WTC11 (cell line): ENCODE data around the gene DRD2. TPM values are rescaled to one million over a fixed set of nuclear protein-coding genes. Genes with fewer than 3 reads are reported as not detected.

Experiments
- ATAC-seq: fragments of 200-7000 bp; cut with Tn5 transposase; 2 replicates; pipeline ENCODE4 v1.10.0; 2021; ENCODE audit warnings: mild to moderate bottlenecking, moderate library complexity
- CTCF ChIA-PET: fragments of 300-600 bp; sonication (Branson Sonifier 250); formaldehyde crosslinking; loops from one replicate; lab custom pipeline; 2021; ENCODE audit warnings: antibody characterized with exemption; lab: Charles Lee
- POLR2A ChIA-PET: fragments of 350-600 bp; sonication (Branson Sonifier 250); formaldehyde crosslinking; loops from one replicate; lab custom pipeline; 2021; ENCODE audit warnings: antibody characterized with exemption; lab: Charles Lee
- DNase-seq: peaks from one replicate; pipeline ENCODE4 v3.0.0; 2021; ENCODE audit warnings: low spot score
- H3K27ac Mint-ChIP-seq: 2 replicates; pipeline ENCODE4 v1.8.0; 2021; ENCODE audit warnings: mixed read lengths
- H3K27me3 Mint-ChIP-seq: 2 replicates; pipeline ENCODE4 v1.8.0; 2021; ENCODE audit warnings: low read depth, mild to moderate bottlenecking, moderate library complexity, mixed read lengths
- H3K36me3 Mint-ChIP-seq: 2 replicates; pipeline ENCODE4 v1.8.0; 2021; ENCODE audit warnings: mixed read lengths
- H3K4me1 Mint-ChIP-seq: 2 replicates; pipeline ENCODE4 v1.8.0; 2022; ENCODE audit warnings: mixed read lengths
- H3K4me3 Mint-ChIP-seq: 2 replicates; pipeline ENCODE4 v1.8.0; 2021; ENCODE audit warnings: mild to moderate bottlenecking, moderate library complexity, mixed read lengths
- H3K9me3 Mint-ChIP-seq: 2 replicates; pipeline ENCODE4 v1.8.0; 2021; ENCODE audit warnings: mixed read lengths
- CBFB ChIP-seq: sonication (generic); formaldehyde crosslinking; IDR thresholded peaks from 2 replicates; pipeline ENCODE4 v1.8.1; 2022; ENCODE audit warnings: mild to moderate bottlenecking, low read depth, missing genetic modification reagents
- E2F1 ChIP-seq: sonication (generic); formaldehyde crosslinking; IDR thresholded peaks from 2 replicates; pipeline ENCODE4 v1.8.0; 2022; ENCODE audit warnings: mild to moderate bottlenecking, missing genetic modification reagents
- ESRRA ChIP-seq: sonication (generic); formaldehyde crosslinking; IDR thresholded peaks from 2 replicates; pipeline ENCODE4 v1.8.1; 2022; ENCODE audit warnings: mild to moderate bottlenecking, missing genetic modification reagents, borderline replicate concordance
- FOXJ3 ChIP-seq: sonication (generic); formaldehyde crosslinking; IDR thresholded peaks from 2 replicates; pipeline ENCODE4 v1.9.0; 2021; ENCODE audit warnings: missing genetic modification reagents, mild to moderate bottlenecking, borderline replicate concordance
- FOXK1 ChIP-seq: sonication (generic); formaldehyde crosslinking; IDR thresholded peaks from 2 replicates; pipeline ENCODE4 v1.8.0; 2022; ENCODE audit warnings: mild to moderate bottlenecking, moderate library complexity, missing genetic modification reagents
- FOXP4 ChIP-seq: sonication (generic); formaldehyde crosslinking; IDR thresholded peaks from 2 replicates; pipeline ENCODE4 v1.8.0; 2022; ENCODE audit warnings: mild to moderate bottlenecking, missing genetic modification reagents
- GABPB1 ChIP-seq: sonication (generic); formaldehyde crosslinking; IDR thresholded peaks from 2 replicates; pipeline ENCODE4 v1.8.1; 2023; ENCODE audit warnings: mild to moderate bottlenecking, missing genetic modification reagents
- KAT7 ChIP-seq: sonication (generic); formaldehyde crosslinking; IDR thresholded peaks from 2 replicates; pipeline ENCODE4 v1.8.1; 2023; ENCODE audit warnings: missing genetic modification reagents, mild to moderate bottlenecking, borderline replicate concordance
- MLX ChIP-seq: sonication (generic); formaldehyde crosslinking; IDR thresholded peaks from 2 replicates; pipeline ENCODE4 v1.8.1; 2023; ENCODE audit warnings: mild to moderate bottlenecking, missing genetic modification reagents, moderate library complexity
- MXD4 ChIP-seq: fragments of 250-450 bp; sonication (Bioruptor Pico); IDR thresholded peaks from 2 replicates; pipeline ENCODE4 v1.8.0; 2021; ENCODE audit warnings: mild to moderate bottlenecking, moderate library complexity, borderline replicate concordance
- MYBL2 ChIP-seq: sonication (generic); formaldehyde crosslinking; IDR thresholded peaks from 2 replicates; pipeline ENCODE4 v1.8.1; 2023; ENCODE audit warnings: mild to moderate bottlenecking, moderate library complexity, missing genetic modification reagents
- NFE2L1 ChIP-seq: sonication (generic); formaldehyde crosslinking; IDR thresholded peaks from 2 replicates; pipeline ENCODE4 v1.8.1; 2023; ENCODE audit warnings: missing genetic modification reagents
- PREB ChIP-seq: sonication (generic); formaldehyde crosslinking; IDR thresholded peaks from 2 replicates; pipeline ENCODE4 v1.8.1; 2022; ENCODE audit warnings: mild to moderate bottlenecking, missing genetic modification reagents, moderate library complexity, borderline replicate concordance
- RORB ChIP-seq: fragments of 250-450 bp; sonication (Bioruptor Pico); IDR thresholded peaks from 2 replicates; pipeline ENCODE4 v1.9.0; 2021; ENCODE audit warnings: mild to moderate bottlenecking
- SP1 ChIP-seq: sonication (generic); formaldehyde crosslinking; conservative IDR thresholded peaks from 2 replicates; pipeline ENCODE4 v1.8.1; 2022; ENCODE audit warnings: missing genetic modification reagents
- TCF7 ChIP-seq: sonication (generic); formaldehyde crosslinking; IDR thresholded peaks from 2 replicates; pipeline ENCODE4 v1.8.0; 2022; ENCODE audit warnings: mild to moderate bottlenecking, low read depth, missing genetic modification reagents, moderate library complexity
- TP53 ChIP-seq: sonication (generic); formaldehyde crosslinking; IDR thresholded peaks from 2 replicates; pipeline ENCODE4 v1.8.1; 2023; ENCODE audit warnings: mild to moderate bottlenecking, missing genetic modification reagents
- USF2 ChIP-seq: sonication (generic); formaldehyde crosslinking; IDR thresholded peaks from 2 replicates; pipeline ENCODE4 v1.8.1; 2023; ENCODE audit warnings: mild to moderate bottlenecking, missing genetic modification reagents, moderate library complexity
- ZNF121 ChIP-seq: sonication (generic); formaldehyde crosslinking; IDR thresholded peaks from 2 replicates; pipeline ENCODE4 v1.8.0; 2023; ENCODE audit warnings: missing genetic modification reagents
- ZNF138 ChIP-seq: sonication (generic); formaldehyde crosslinking; conservative IDR thresholded peaks from 2 replicates; pipeline ENCODE4 v1.8.1; 2022; ENCODE audit warnings: mild to moderate bottlenecking, moderate library complexity, missing genetic modification reagents
- ZNF317 ChIP-seq: sonication (generic); formaldehyde crosslinking; IDR thresholded peaks from 2 replicates; pipeline ENCODE4 v1.8.1; 2023; ENCODE audit warnings: low read depth, mild to moderate bottlenecking, moderate library complexity, missing genetic modification reagents, borderline replicate concordance
- ZNF512 ChIP-seq: sonication (generic); formaldehyde crosslinking; IDR thresholded peaks from 2 replicates; pipeline ENCODE4 v1.8.1; 2022; ENCODE audit warnings: missing genetic modification reagents, borderline replicate concordance
- ZSCAN18 ChIP-seq: fragments of 250-450 bp; sonication (Bioruptor Pico); IDR thresholded peaks from 2 replicates; pipeline ENCODE4 v2.1.2; 2022; ENCODE audit warnings: mild to moderate bottlenecking, moderate library complexity
- total RNA-seq: library from RNA; stranded (reverse); gene quantifications from 3 replicates; pipeline ENCODE4 v1.2.3, GENCODE V29; 2021

The DRD2 gene
- total RNA-seq, 1 experiment from 2014 or later: 0.20 TPM

GRCh38 chr11:113505541-113506375, 30.6 kb upstream of the DRD2 start:
- no peaks in the 10 kb centered on the region for H3K9me3 Mint-ChIP-seq
- CTCF ChIA-PET: interaction anchor here (1.3 kb wide), 1 partner anchor 35 kb away, joined by 3 read pairs; no protein-coding TSS in a partner anchor
- POLR2A ChIA-PET: interaction anchor here (0.6 kb wide), 1 partner anchor 896 kb away, joined by 4 read pairs; no protein-coding TSS in a partner anchor
- ATAC-seq (no peak), DNase-seq (no peak)
- no peak for TF ChIP-seq MLX (CRISPR knock-in tag)
- no peak for TF ChIP-seq CBFB
- no peak for TF ChIP-seq TP53 (CRISPR knock-in tag)
- no peak for TF ChIP-seq ZSCAN18 (CRISPR knock-in tag)
- TF ChIP-seq ZNF121: no peak
- TF ChIP-seq MXD4 (CRISPR knock-in tag): no peak
- H3K36me3 Mint-ChIP-seq: no peaks in the 10 kb centered on the region
- no peak overlapping the region for H3K27ac Mint-ChIP-seq
- H3K27me3 Mint-ChIP-seq: no peaks in the 10 kb centered on the region; the same call in 1 of the 2 replicates
- H3K4me1 Mint-ChIP-seq: no peaks in the 10 kb centered on the region
- H3K4me3 Mint-ChIP-seq: no peak overlapping the region

GRCh38 chr11:113505046-113505445, 29.8 kb upstream of the DRD2 start:
- H3K27me3 Mint-ChIP-seq: no peaks in the 10 kb centered on the region; the same call in 1 of the 2 replicates
- no peak overlapping the region for H3K27ac Mint-ChIP-seq
- H3K9me3 Mint-ChIP-seq: no peaks in the 10 kb centered on the region
- no peak overlapping the region for H3K4me3 Mint-ChIP-seq
- TF ChIP-seq PREB (CRISPR knock-in tag) (no peak), SP1 (CRISPR knock-in tag) (no peak), USF2 (CRISPR knock-in tag) (no peak), FOXK1 (CRISPR knock-in tag) (no peak), KAT7 (no peak), E2F1 (CRISPR knock-in tag) (no peak), GABPB1 (no peak), TCF7 (CRISPR knock-in tag) (no peak), ESRRA (CRISPR knock-in tag) (no peak), MYBL2 (no peak), ZNF317 (CRISPR knock-in tag) (no peak), ZNF138 (CRISPR knock-in tag) (no peak), NFE2L1 (CRISPR knock-in tag) (no peak), RORB (no peak), CBFB (no peak), ZNF512 (CRISPR knock-in tag) (no peak), FOXJ3 (CRISPR knock-in tag) (no peak), FOXP4 (CRISPR knock-in tag) (no peak)
- H3K36me3 Mint-ChIP-seq: no peaks in the 10 kb centered on the region
- ATAC-seq: no peak
- H3K4me1 Mint-ChIP-seq: no peaks in the 10 kb centered on the region
- no peak for DNase-seq
- ChIA-PET CTCF (no interaction called here), POLR2A (no interaction called here)
